ENCODE data around the gene MRPS16.

Gene MRPS16

DNA sequence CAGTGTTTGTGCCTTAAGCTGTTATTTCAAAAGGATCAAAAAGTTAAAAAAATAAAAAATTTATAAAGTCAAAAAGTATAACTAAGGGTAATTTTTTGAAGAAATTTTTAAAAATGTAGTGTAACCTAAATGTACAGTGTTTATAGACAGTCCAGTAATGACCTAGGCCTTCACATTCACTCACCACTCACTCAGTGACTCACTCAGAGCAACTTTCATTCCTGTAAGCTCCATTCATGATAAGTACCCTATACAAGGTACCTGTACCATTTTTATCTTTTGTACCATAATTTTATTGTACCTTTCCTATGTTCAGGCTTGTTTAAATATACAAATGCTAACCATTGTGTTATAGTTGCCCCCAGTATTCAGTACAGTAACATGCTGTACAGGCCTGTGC lies 26.9 kb downstream of the MRPS16 start:
- peak; percentile 49 for DNase-seq (ENCODE audit: low read depth)
- H3K4me3 ChIP-seq (ENCODE audit: low read length): no peak overlapping the region
- TF ChIP-seq CTCF (IDR thresholded peaks at IDR 0.05; ENCODE audit: insufficient read depth, low read depth, low read length, missing control alignments): no peak

DNA sequence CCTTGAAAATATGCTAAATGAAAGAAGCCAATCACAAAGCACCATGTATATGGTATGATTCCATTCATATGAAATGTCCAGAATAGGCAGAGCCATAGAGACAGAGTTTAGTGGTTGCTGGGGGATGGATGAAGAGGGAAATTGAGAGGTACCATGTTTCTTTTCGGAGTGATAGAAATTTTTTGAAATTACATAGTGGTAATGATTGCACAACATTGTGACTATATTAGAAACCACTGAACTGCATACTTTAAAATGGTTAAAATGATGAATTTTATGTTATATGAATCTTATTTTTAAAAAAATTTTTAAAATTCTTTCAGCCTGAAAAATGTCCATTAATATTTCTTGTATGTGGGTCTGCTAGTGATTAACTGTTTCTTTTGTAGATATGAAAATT lies 31.5 kb downstream of the MRPS16 start:
- no peak for TF ChIP-seq CTCF (IDR thresholded peaks at IDR 0.05; ENCODE audit: insufficient read depth, low read depth, low read length, missing control alignments)
- no peak for DNase-seq (ENCODE audit: low read depth)
- no peak overlapping the region for H3K4me3 ChIP-seq (ENCODE audit: low read length)

- H3K4me3 ChIP-seq (ENCODE audit: low read length): no peak overlapping the region
Measured at GRCh38 chr10:73219384-73219783, 33.1 kb downstream of the MRPS16 start.

DNA sequence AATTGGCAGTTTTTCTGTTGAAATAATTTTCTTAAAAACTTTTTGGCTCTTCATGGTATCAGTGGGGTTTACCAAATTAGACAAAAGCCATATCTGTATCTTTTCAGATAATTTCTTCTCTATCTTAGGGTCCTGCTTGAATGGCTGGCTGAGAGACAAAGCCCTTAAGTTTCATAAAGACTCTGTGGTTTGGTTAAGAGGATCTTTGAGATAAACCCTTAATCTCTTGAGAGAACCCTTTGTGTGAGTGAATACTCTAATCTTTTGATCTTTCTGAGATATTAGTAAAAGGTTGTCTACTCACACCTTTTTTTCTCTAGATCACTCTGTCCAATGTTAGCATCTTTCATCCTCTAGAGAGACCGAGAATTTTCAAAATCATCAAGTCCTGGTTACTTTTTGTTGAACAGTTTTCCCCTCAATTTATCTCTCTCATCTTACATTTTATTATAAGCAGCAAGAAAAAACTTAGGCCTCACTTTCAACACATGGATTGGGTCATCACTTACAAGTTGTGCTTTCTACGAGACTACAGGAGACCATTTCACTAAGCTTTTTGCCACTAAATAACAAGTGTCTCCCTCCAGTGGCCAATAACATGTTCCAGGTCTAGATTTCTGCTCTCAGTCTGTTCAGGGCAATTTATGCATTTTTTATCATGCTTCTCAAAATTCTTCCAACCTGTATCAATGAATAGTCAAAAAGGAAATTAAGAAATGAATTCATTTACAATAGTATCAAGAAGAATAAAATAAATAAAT lies 33.8 kb downstream of the MRPS16 start:
- no peak overlapping the region for H3K4me3 ChIP-seq (ENCODE audit: low read length)
- peak; percentile 58 for TF ChIP-seq CTCF (IDR thresholded peaks at IDR 0.05; ENCODE audit: insufficient read depth, low read depth, low read length, missing control alignments)
- DNase-seq (ENCODE audit: low read depth): peak; percentile 39

More at GRCh38 chr10:73219384-73219783, 33.1 kb downstream of the MRPS16 start:
- no peak for TF ChIP-seq CTCF (IDR thresholded peaks at IDR 0.05; ENCODE audit: insufficient read depth, low read depth, low read length, missing control alignments)
- no peak for DNase-seq (ENCODE audit: low read depth)

- no peak for TF ChIP-seq CTCF (IDR thresholded peaks at IDR 0.05; ENCODE audit: insufficient read depth, low read depth, low read length, missing control alignments)
- DNase-seq (ENCODE audit: low read depth): peak; percentile 11
- H3K4me3 ChIP-seq (ENCODE audit: low read length): no peak overlapping the region
Measured at GRCh38 chr10:73217628-73218027, 34.8 kb downstream of the MRPS16 start.

- H3K4me3 ChIP-seq (ENCODE audit: low read length): no peak overlapping the region
- no peak for TF ChIP-seq CTCF (IDR thresholded peaks at IDR 0.05; ENCODE audit: insufficient read depth, low read depth, low read length, missing control alignments)
Measured at GRCh38 chr10:73215749-73216148, 36.7 kb downstream of the MRPS16 start.

More at GRCh38 chr10:73215749-73216148, 36.7 kb downstream of the MRPS16 start:
- no peak for DNase-seq (ENCODE audit: low read depth)

Measured in epithelial cell of esophagus (primary cell).